ENCODE data around the gene COL15A1. TPM values are rescaled to one million over a fixed set of nuclear protein-coding genes. Genes with fewer than 3 reads are reported as not detected.

Gene COL15A1
- polyA plus RNA-seq, 1 experiment = 3.2 TPM

- Histone ChIP-seq H3K4me3 (ENCODE audit: low read depth, low read length) (no peak overlapping the region), H3K27ac (ENCODE audit: low read depth, low read length) (no peak overlapping the region), H3K27me3 (ENCODE audit: control insufficient read depth, insufficient read depth, low read length) (no peaks in the 10 kb centered on the region), H3K9me3 (ENCODE audit: control insufficient read depth, insufficient read depth, low read length) (no peaks in the 10 kb centered on the region)
- ChIA-PET CTCF (interaction anchor here (0.8 to 3.8 kb wide), 2 partner anchors 27 to 115 kb away, joined by 3 to 14 read pairs; no protein-coding TSS in a partner anchor), POLR2A (no interaction called here)
- DNase-seq (ENCODE audit: low read depth, low spot score) = no peak
- no peak for TF ChIP-seq CTCF (IDR thresholded peaks at IDR 0.05; ENCODE audit: low read depth, low read length)
Observed at GRCh38 chr9:99026271-99026955, 82.7 kb downstream of the COL15A1 start.

GRCh38 chr9:99026956-99027298, 83.2 kb downstream of the COL15A1 start:
- POLR2A ChIA-PET = no interaction called here
- CTCF ChIA-PET = interaction anchor here (0.6 to 3.8 kb wide), 3 partner anchors 28 to 114 kb away, joined by 3 to 14 read pairs (median 3); no protein-coding TSS in a partner anchor

GRCh38 chr9:99027443-99027842, 83.7 kb downstream of the COL15A1 start:
- no peak for TF ChIP-seq CTCF (IDR thresholded peaks at IDR 0.05; ENCODE audit: low read depth, low read length)
- POLR2A ChIA-PET = no interaction called here

More at GRCh38 chr9:99026956-99027298, 83.2 kb downstream of the COL15A1 start:
- no peak for DNase-seq (ENCODE audit: low read depth, low spot score)
- no peak overlapping the region for H3K27ac ChIP-seq (ENCODE audit: low read depth, low read length)
- TF ChIP-seq CTCF (IDR thresholded peaks at IDR 0.05; ENCODE audit: low read depth, low read length) = no peak; the same call in 1 of the 2 replicates
- no peaks in the 10 kb centered on the region for H3K9me3 ChIP-seq (ENCODE audit: control insufficient read depth, insufficient read depth, low read length)
- H3K27me3 ChIP-seq (ENCODE audit: control insufficient read depth, insufficient read depth, low read length) = no peaks in the 10 kb centered on the region
- no peak overlapping the region for H3K4me3 ChIP-seq (ENCODE audit: low read depth, low read length)

GRCh38 chr9:99029083-99029645, 85.5 kb downstream of the COL15A1 start:
- no peak for TF ChIP-seq CTCF (IDR thresholded peaks at IDR 0.05; ENCODE audit: low read depth, low read length)
- POLR2A ChIA-PET = interaction anchor here (0.7 to 2.1 kb wide), 4 partner anchors 9 to 181 kb away, joined by 3 to 26 read pairs (median 8); no protein-coding TSS in a partner anchor
- Histone ChIP-seq H3K9me3 (ENCODE audit: control insufficient read depth, insufficient read depth, low read length) (no peaks in the 10 kb centered on the region; the same call in 1 of the 2 replicates), H3K4me3 (ENCODE audit: low read depth, low read length) (no peak overlapping the region), H3K27ac (ENCODE audit: low read depth, low read length) (peak overlapping the region; percentile 83), H3K27me3 (ENCODE audit: control insufficient read depth, insufficient read depth, low read length) (no peaks in the 10 kb centered on the region)
- CTCF ChIA-PET = interaction anchor here (2.0 to 3.8 kb wide), 2 partner anchors 30 to 53 kb away, joined by 5 to 14 read pairs; no protein-coding TSS in a partner anchor
- DNase-seq (ENCODE audit: low read depth, low spot score) = no peak

More at GRCh38 chr9:99027443-99027842, 83.7 kb downstream of the COL15A1 start:
- Histone ChIP-seq H3K9me3 (ENCODE audit: control insufficient read depth, insufficient read depth, low read length) (no peaks in the 10 kb centered on the region), H3K27me3 (ENCODE audit: control insufficient read depth, insufficient read depth, low read length) (no peaks in the 10 kb centered on the region), H3K4me3 (ENCODE audit: low read depth, low read length) (no peak overlapping the region), H3K27ac (ENCODE audit: low read depth, low read length) (no peak overlapping the region)
- CTCF ChIA-PET = interaction anchor here (0.6 to 3.8 kb wide), 4 partner anchors 28 to 180 kb away, joined by 3 to 14 read pairs (median 3); no protein-coding TSS in a partner anchor
- no peak for DNase-seq (ENCODE audit: low read depth, low spot score)

- no peak overlapping the region for H3K4me3 ChIP-seq (ENCODE audit: low read depth, low read length)
- ChIA-PET CTCF (interaction anchor here (0.8 to 2.0 kb wide), 2 partner anchors 32 to 54 kb away, joined by 3 to 5 read pairs; no protein-coding TSS in a partner anchor), POLR2A (interaction anchor here (0.6 to 2.1 kb wide), 11 partner anchors 10 to 193 kb away, joined by 3 to 26 read pairs (median 4); partner anchors contain the start of gene TGFBR1)
- DNase-seq (ENCODE audit: low read depth, low spot score) = peak; percentile 96
- no peaks in the 10 kb centered on the region; the same call in 1 of the 2 replicates for H3K9me3 ChIP-seq (ENCODE audit: control insufficient read depth, insufficient read depth, low read length)
- no peaks in the 10 kb centered on the region for H3K27me3 ChIP-seq (ENCODE audit: control insufficient read depth, insufficient read depth, low read length)
- H3K27ac ChIP-seq (ENCODE audit: low read depth, low read length) = peak overlapping the region; percentile 92
- no peak for TF ChIP-seq CTCF (IDR thresholded peaks at IDR 0.05; ENCODE audit: low read depth, low read length)
Observed at GRCh38 chr9:99030092-99030511, 86.4 kb downstream of the COL15A1 start.

Data from AG04450 (cell line).